H1 (cell line): ENCODE results near the gene NRP2. TPM values are rescaled to one million over a fixed set of nuclear protein-coding genes. Genes with fewer than 3 reads are reported as not detected.

Experiments used
- CTCF ChIA-PET: fragments of 300-600 bp; sonication (Branson Sonifier 250); formaldehyde crosslinking; loops from one replicate; lab custom pipeline; 2021; ENCODE audit not compliant: partially characterized antibody; lab: Charles Lee
- POLR2A ChIA-PET: fragments of 300-600 bp; sonication (Branson Sonifier 250); formaldehyde crosslinking; loops from one replicate; lab custom pipeline; 2021; ENCODE audit warnings: inconsistent platforms; ENCODE audit not compliant: partially characterized antibody; lab: Charles Lee
- DNase-seq, 2 experiments: peaks; one replicate each; pipeline versions ENCODE4 v3.0.0 to v3.0.0-alpha.2; 2010 to 2022; ENCODE audit warnings: low spot score in 2 of 2, low read depth in 1 of 2, mixed read lengths in 1 of 2
- FAIRE-seq: peaks from 2 replicates; lab custom pipeline; 2011; peaks lifted over from hg19 to GRCh38; lab: Jason Lieb, UNC
- H2AFZ ChIP-seq: 2 replicates; pipeline ENCODE4 v1.8.1; 2012; ENCODE audit warnings: low read length, inconsistent platforms
- H2AK5ac ChIP-seq: 2 replicates; pipeline ENCODE4 v1.6.1; 2013; ENCODE audit warnings: low read depth, low read length
- H2BK120ac ChIP-seq: replicated peaks from 2 replicates; pipeline ENCODE3; 2013; ENCODE audit warnings: low read depth, low read length, inconsistent platforms
- H2BK12ac ChIP-seq: 2 replicates; pipeline ENCODE4 v1.6.1; 2013; ENCODE audit warnings: low read depth, low read length
- H2BK15ac ChIP-seq: 2 replicates; pipeline ENCODE4 v1.6.1; 2013; ENCODE audit warnings: low read length
- H2BK20ac ChIP-seq: 2 replicates; pipeline ENCODE4 v1.6.1; 2013; ENCODE audit warnings: low read length
- H2BK5ac ChIP-seq: 2 replicates; pipeline ENCODE4 v1.6.1; 2013; ENCODE audit warnings: low read depth, low read length
- H3K14ac ChIP-seq: 2 replicates; pipeline ENCODE4 v1.6.1; 2013; ENCODE audit warnings: inconsistent platforms; ENCODE audit not compliant: insufficient read length
- H3K18ac ChIP-seq: 2 replicates; pipeline ENCODE4 v1.6.1; 2013; ENCODE audit warnings: low read length; ENCODE audit errors: extremely low read depth
- H3K23ac ChIP-seq: 2 replicates; pipeline ENCODE4 v1.6.1; 2013; ENCODE audit warnings: inconsistent platforms; ENCODE audit not compliant: insufficient read length
- H3K23me2 ChIP-seq: 2 replicates; pipeline ENCODE4 v1.6.1; 2013; ENCODE audit warnings: low read depth, low read length
- H3K27ac ChIP-seq: 2 replicates; pipeline ENCODE4 v1.6.1; 2011; ENCODE audit warnings: low read depth, low read length, inconsistent platforms
- H3K27me3 ChIP-seq, 4 experiments: replicated peaks in 1 of 4; 1 replicate in 1 of 4; 2 replicates in 3 of 4; pipeline versions ENCODE4 v1.6.1 to v1.8.1; 2011 to 2013; ENCODE audit warnings: low read length in 3 of 4, mild to moderate bottlenecking in 3 of 4, inconsistent platforms in 2 of 4, mixed read lengths in 2 of 4, moderate library complexity in 1 of 4; ENCODE audit not compliant: control insufficient read depth in 3 of 4, insufficient read depth in 3 of 4; ENCODE audit errors: extremely low read depth in 1 of 4
- H3K36me3 ChIP-seq, 4 experiments: 2 replicates each; pipeline versions ENCODE4 v1.6.1 to v1.8.1; 2011 to 2013; ENCODE audit warnings: mild to moderate bottlenecking in 4 of 4, low read length in 3 of 4, moderate library complexity in 2 of 4, control low read depth in 1 of 4, inconsistent platforms in 1 of 4; ENCODE audit not compliant: insufficient read depth in 4 of 4, control insufficient read depth in 2 of 4
- H3K4ac ChIP-seq: replicated peaks from 2 replicates; pipeline ENCODE3; 2013; ENCODE audit warnings: low read length, low read depth, mixed read lengths, inconsistent platforms; ENCODE audit not compliant: insufficient read length
- H3K4me1 ChIP-seq, 4 experiments: replicated peaks in 1 of 4; 1 replicate in 1 of 4; 2 replicates in 3 of 4; pipeline versions ENCODE4 v1.6.1 to v1.8.1; 2011 to 2013; ENCODE audit warnings: low read length in 3 of 4, inconsistent platforms in 2 of 4, mixed read lengths in 1 of 4; ENCODE audit not compliant: insufficient read depth in 4 of 4, control insufficient read depth in 3 of 4
- H3K4me2 ChIP-seq, 2 experiments: 2 replicates each; pipeline versions ENCODE4 v1.6.1 to v1.8.1; 2011 to 2013; ENCODE audit warnings: low read depth in 2 of 2, low read length in 2 of 2, control low read depth in 1 of 2, inconsistent platforms in 1 of 2, mild to moderate bottlenecking in 1 of 2; ENCODE audit not compliant: insufficient read depth in 1 of 2
- H3K4me3 ChIP-seq, 4 experiments: fragments of 200-600, 300-600 bp in 1 of 4; sonication (generic), shearing (Covaris generic), sonication (Bioruptor Twin) in 1 of 4; 2 replicates each; pipeline versions ENCODE4 v1.5.1 to v1.8.1; 2011 to 2016; ENCODE audit warnings: low read length in 4 of 4, low read depth in 3 of 4, control low read depth in 2 of 4, inconsistent platforms in 2 of 4, mild to moderate bottlenecking in 2 of 4, mixed read lengths in 1 of 4, moderate library complexity in 1 of 4; ENCODE audit not compliant: insufficient read depth in 2 of 4; ENCODE audit errors: extremely low read depth in 1 of 4
- H3K56ac ChIP-seq: replicated peaks from 2 replicates; pipeline ENCODE3; 2013; ENCODE audit warnings: low read depth, mild to moderate bottlenecking, mixed read lengths, low read length, inconsistent platforms; ENCODE audit not compliant: insufficient read length
- H3K79me1 ChIP-seq: 2 replicates; pipeline ENCODE4 v1.6.1; 2013; ENCODE audit warnings: low read depth, low read length, control low read depth
- H3K79me2 ChIP-seq, 2 experiments: 2 replicates each; pipeline versions ENCODE4 v1.6.1 to v1.8.1; 2012 to 2013; ENCODE audit warnings: low read length in 2 of 2, mild to moderate bottlenecking in 2 of 2, inconsistent platforms in 1 of 2; ENCODE audit not compliant: insufficient read depth in 2 of 2, control insufficient read depth in 1 of 2
- H3K9ac ChIP-seq, 4 experiments: replicated peaks in 1 of 4; 1 replicate in 1 of 4; 2 replicates in 3 of 4; pipeline versions ENCODE4 v1.6.1 to v1.8.1; 2011 to 2013; ENCODE audit warnings: low read depth in 3 of 4, low read length in 3 of 4, control low read depth in 2 of 4, mild to moderate bottlenecking in 2 of 4, moderate library complexity in 2 of 4, inconsistent platforms in 1 of 4; ENCODE audit errors: extremely low read depth in 1 of 4
- H3K9me3 ChIP-seq, 2 experiments: 2 replicates each; pipeline versions ENCODE4 v1.6.1 to v1.8.1; 2012 to 2013; ENCODE audit warnings: mild to moderate bottlenecking in 2 of 2, moderate library complexity in 2 of 2, control low read depth in 1 of 2, inconsistent platforms in 1 of 2, low read depth in 1 of 2, low read length in 1 of 2, mixed read lengths in 1 of 2; ENCODE audit not compliant: insufficient read depth in 2 of 2
- H4K20me1 ChIP-seq, 2 experiments: replicated peaks in 1 of 2; 2 replicates each; pipeline versions ENCODE3 to v1.8.1; 2011 to 2013; ENCODE audit warnings: inconsistent platforms in 2 of 2, low read length in 2 of 2, mild to moderate bottlenecking in 1 of 2; ENCODE audit not compliant: insufficient read depth in 2 of 2, control insufficient read depth in 1 of 2
- H4K5ac ChIP-seq: 2 replicates; pipeline ENCODE4 v1.6.1; 2013; ENCODE audit warnings: low read length, low read depth, mixed read lengths, inconsistent platforms; ENCODE audit not compliant: insufficient read length
- H4K8ac ChIP-seq: 2 replicates; pipeline ENCODE4 v1.8.0; 2013; ENCODE audit warnings: mild to moderate bottlenecking, moderate library complexity, low read length, inconsistent platforms; ENCODE audit not compliant: insufficient read depth; ENCODE audit errors: extremely low read depth
- H4K91ac ChIP-seq: replicated peaks from 2 replicates; pipeline ENCODE3; 2013; ENCODE audit warnings: low read length, mixed read lengths, inconsistent platforms; ENCODE audit not compliant: insufficient read length
- BCL11A ChIP-seq, 2 experiments: IDR thresholded peaks; one replicate each; pipeline ENCODE4 v1.6.1; 2011; ENCODE audit warnings: low read depth in 2 of 2, low read length in 2 of 2, mild to moderate bottlenecking in 2 of 2
- BRCA1 ChIP-seq: IDR thresholded peaks from 2 replicates; pipeline ENCODE4 v1.6.1; 2012; ENCODE audit warnings: low read depth, low read length, improper control_type of control experiment
- JUND ChIP-seq: IDR thresholded peaks from 2 replicates; pipeline ENCODE4 v1.6.1; 2011; ENCODE audit warnings: mild to moderate bottlenecking, improper control_type of control experiment, low read length
- TCF12 ChIP-seq: IDR thresholded peaks from 2 replicates; pipeline ENCODE4 v1.6.1; 2011; ENCODE audit warnings: low read depth, mild to moderate bottlenecking, low read length
- WGBS, 2 experiments: shearing (Covaris generic) in 1 of 2; methylation state at CpG; one replicate each; pipeline versions ENCODE4 v1.1.6 to v1.1.7; 2013 to 2015; ENCODE audit warnings: low lambda C conversion rate in 2 of 2, mixed read lengths in 2 of 2, inconsistent platforms in 1 of 2, low coverage in 1 of 2, missing lambda C conversion rate in 1 of 2; ENCODE audit not compliant: insufficient replicate concordance in 2 of 2, insufficient coverage in 1 of 2, insufficient read length in 1 of 2; ENCODE audit errors: extremely low coverage in 1 of 2, missing lambda C conversion rate in 1 of 2; 5-methylcytosine and 5-hydroxymethylcytosine counted together
- long read RNA-seq, 2 experiments: library from RNA in 1 of 2; library from capped mRNA in 1 of 2; stranded (forward); transcript quantifications; one replicate each; pipeline ENCODE4 v2.0.0, GENCODE V29; 2021; ENCODE audit warnings: inconsistent platforms in 1 of 2
- polyA minus RNA-seq, 3 experiments: library from RNA; depleted of rRNA, polyadenylated mRNA; stranded (reverse); fragments of >200 nt; gene quantifications; 1 replicate in 2 of 3; 2 replicates in 1 of 3; pipeline ENCODE4 v1.2.3, GENCODE V29; 2011
- polyA plus RNA-seq, 7 experiments: library from polyadenylated mRNA; depleted of rRNA in 3 of 7; stranded (reverse) in 5 of 7; unstranded in 2 of 7; fragments of >200 nt in 5 of 7; fragments of 200-250 nt in 2 of 7; gene quantifications; 1 replicate in 5 of 7; 2 replicates in 1 of 7; 4 replicates in 1 of 7; pipeline versions ENCODE4 v1.2.1 to v1.2.3, GENCODE V29; 2011 to 2013; ENCODE audit warnings: missing spikeins in 2 of 7, mixed read lengths in 2 of 7
- total RNA-seq: library from RNA; stranded (reverse); fragmentation: NEBNext Ultra II Directional; extraction: Animal tissue kit (Norgen Biotek cat#: 25700); gene quantifications from 2 replicates; pipeline ENCODE4 v1.2.1, GENCODE V29; 2021

The NRP2 gene, protein sequence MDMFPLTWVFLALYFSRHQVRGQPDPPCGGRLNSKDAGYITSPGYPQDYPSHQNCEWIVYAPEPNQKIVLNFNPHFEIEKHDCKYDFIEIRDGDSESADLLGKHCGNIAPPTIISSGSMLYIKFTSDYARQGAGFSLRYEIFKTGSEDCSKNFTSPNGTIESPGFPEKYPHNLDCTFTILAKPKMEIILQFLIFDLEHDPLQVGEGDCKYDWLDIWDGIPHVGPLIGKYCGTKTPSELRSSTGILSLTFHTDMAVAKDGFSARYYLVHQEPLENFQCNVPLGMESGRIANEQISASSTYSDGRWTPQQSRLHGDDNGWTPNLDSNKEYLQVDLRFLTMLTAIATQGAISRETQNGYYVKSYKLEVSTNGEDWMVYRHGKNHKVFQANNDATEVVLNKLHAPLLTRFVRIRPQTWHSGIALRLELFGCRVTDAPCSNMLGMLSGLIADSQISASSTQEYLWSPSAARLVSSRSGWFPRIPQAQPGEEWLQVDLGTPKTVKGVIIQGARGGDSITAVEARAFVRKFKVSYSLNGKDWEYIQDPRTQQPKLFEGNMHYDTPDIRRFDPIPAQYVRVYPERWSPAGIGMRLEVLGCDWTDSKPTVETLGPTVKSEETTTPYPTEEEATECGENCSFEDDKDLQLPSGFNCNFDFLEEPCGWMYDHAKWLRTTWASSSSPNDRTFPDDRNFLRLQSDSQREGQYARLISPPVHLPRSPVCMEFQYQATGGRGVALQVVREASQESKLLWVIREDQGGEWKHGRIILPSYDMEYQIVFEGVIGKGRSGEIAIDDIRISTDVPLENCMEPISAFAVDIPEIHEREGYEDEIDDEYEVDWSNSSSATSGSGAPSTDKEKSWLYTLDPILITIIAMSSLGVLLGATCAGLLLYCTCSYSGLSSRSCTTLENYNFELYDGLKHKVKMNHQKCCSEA
- total RNA-seq (36.9 and 37.8 TPM in 2 replicates), polyA plus RNA-seq (2011; rRNA removed) (26.7 and 32.0 TPM in 2 replicates), polyA minus RNA-seq (2011; rRNA and poly(A)+ RNA removed) (78.9 and 87.3 TPM in 2 replicates)
- polyA plus RNA-seq (2011; cell fraction: cytosol; rRNA removed) = 23.9 TPM
- 56.3 TPM for polyA plus RNA-seq (2011; cell fraction: nucleus; rRNA removed)
- polyA plus RNA-seq (2012, experiment 1 of 2) = 35.4 to 38.0 TPM (median 37.0 TPM) in 4 replicates
- polyA plus RNA-seq (2012, experiment 2 of 2) = 10.6 TPM
- 46.7 TPM for polyA plus RNA-seq (2013, experiment 1 of 2)
- 42.5 TPM for polyA plus RNA-seq (2013, experiment 2 of 2)
- polyA minus RNA-seq (2011; cell fraction: cytosol; rRNA and poly(A)+ RNA removed) = 24.7 TPM
- 82.2 TPM for polyA minus RNA-seq (2011; cell fraction: nucleus; rRNA and poly(A)+ RNA removed)
- long read RNA-seq, experiment 1, partial matches to known transcripts = 11 of 21 reads
- long read RNA-seq, experiment 1, other reads (novel, unspliced or antisense) = 8 of 21 reads
- long read RNA-seq, experiment 2, partial matches to known transcripts = 1 of 3 reads
- long read RNA-seq, experiment 2, other reads (novel, unspliced or antisense) = 2 of 3 reads

DNA sequence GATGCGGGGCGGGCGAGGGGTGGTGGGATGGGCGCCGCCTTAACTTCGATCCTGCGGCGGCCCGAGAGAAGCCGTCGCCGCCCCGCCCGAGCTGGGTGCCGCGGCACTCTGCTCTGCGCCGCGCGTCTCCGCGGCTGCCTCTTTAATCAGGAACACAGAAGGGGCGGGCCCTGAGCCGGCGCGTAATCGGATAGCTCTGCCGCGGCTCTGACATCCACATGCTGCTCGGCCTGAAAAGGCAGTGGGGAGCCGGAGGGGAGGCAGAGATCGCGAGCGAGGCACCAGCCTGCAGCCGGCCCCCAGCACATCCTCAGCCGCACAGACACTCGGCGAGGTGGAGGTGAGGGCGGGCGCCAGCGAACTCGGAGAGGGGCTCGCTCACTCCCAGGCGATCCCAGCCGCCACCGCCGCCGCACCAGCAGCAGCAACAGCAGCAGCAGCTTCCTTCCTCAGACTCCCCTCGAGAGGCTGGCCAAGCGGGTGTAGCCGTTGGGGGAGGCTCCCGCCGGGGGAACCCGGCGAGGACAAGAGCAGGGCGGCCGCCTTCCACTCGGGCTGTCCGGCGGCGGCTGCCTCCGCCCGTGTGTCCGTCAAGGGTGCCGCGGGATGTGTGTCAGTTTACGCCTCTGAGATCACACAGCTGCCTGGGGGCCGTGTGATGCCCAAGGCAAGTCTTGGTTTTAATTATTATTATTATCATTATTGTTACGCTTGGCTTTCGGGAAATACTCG, at the start of gene NRP2:
TSS of gene NRP2 (plus strand) at position 263 of the 732 bp plus-strand sequence. CDS start 790 bp downstream, outside the sequence.
- Histone ChIP-seq H2BK15ac (peak within 1 kb of the TSS; percentile 100; the same call in 1 of the 2 replicates), H3K56ac (no peak within 1 kb of the TSS), H3K27me3 (peaks cover 4 to 43% (median 34%) of the 10 kb centered on the region in 4 experiments; a peak in 6 of 7 replicates), H2BK120ac (peak within 1 kb of the TSS; percentile 9), H3K14ac (no peak within 1 kb of the TSS), H3K9me3 (no peaks in the 10 kb centered on the region), H3K27ac (no peak within 1 kb of the TSS; the same call in 1 of the 2 replicates), H3K18ac (peak within 1 kb of the TSS; percentile 88), H2BK12ac (peak within 1 kb of the TSS; percentile 94), H3K9ac (peak within 1 kb of the TSS; percentile 35 to 68 (median 60); a peak in 6 of 7 replicates), H2AK5ac (peak within 1 kb of the TSS; percentile 29; the same call in 1 of the 2 replicates), H3K23me2 (peaks cover 24% of the 10 kb centered on the region), H2BK20ac (peak within 1 kb of the TSS; percentile 68; the same call in 1 of the 2 replicates), H3K79me1 (peaks cover 3% of the 10 kb centered on the region; the same call in 1 of the 2 replicates), H3K4me2 (peak within 1 kb of the TSS; percentile 91 to 97), H4K20me1 (no peaks in the 10 kb centered on the region), H3K4ac (no peak within 1 kb of the TSS), H2AFZ (peak within 1 kb of the TSS; percentile 57; the same call in 1 of the 2 replicates), H4K5ac (peak within 1 kb of the TSS; percentile 11), H3K4me1 (peaks cover 7 to 27% (median 16%) of the 10 kb centered on the region in 4 experiments), H3K23ac (no peak within 1 kb of the TSS), H3K4me3 (peak within 1 kb of the TSS; percentile 57 to 77 (median 62)), H2BK5ac (peak within 1 kb of the TSS; percentile 64; the same call in 1 of the 2 replicates), H3K79me2 (peaks cover 0 to 27% of the 10 kb centered on the region in 2 experiments; a peak in 2 of 4 replicates), H4K91ac (peak within 1 kb of the TSS; percentile 97), H4K8ac (peak within 1 kb of the TSS; percentile 69; the same call in 1 of the 2 replicates), H3K36me3 (no peaks in the 10 kb centered on the region)
- ChIA-PET CTCF (interaction anchor here (0.8 to 2.6 kb wide), 12 partner anchors 11 to 1358 kb away, joined by 3 to 8 read pairs (median 3); no protein-coding TSS in a partner anchor), POLR2A (interaction anchor here (0.6 to 2.1 kb wide), 8 partner anchors 13 to 468 kb away, joined by 3 to 11 read pairs (median 4); no protein-coding TSS in a partner anchor)
- DNase-seq (peak; percentile 70 to 83), FAIRE-seq (no peak)
- WGBS, 2 experiments = 3% methylated on average over 44 of the region's 71 CpGs; no CpG with 5 or more reads in 1 of the 2 experiments
- no peak for TF ChIP-seq BCL11A (IDR thresholded peaks at IDR 0.05; ENCODE audit: low read depth in 2 of 2, low read length in 2 of 2)
- TF ChIP-seq BRCA1 = no peak
- TF ChIP-seq TCF12 = no peak
- TF ChIP-seq JUND = no peak; the same call in 1 of the 2 replicates
